ENCODE results near the gene SYNE2. TPM values are rescaled to one million over a fixed set of nuclear protein-coding genes. Genes with fewer than 3 reads are reported as not detected.
"Not testable (repeated sequence)": the region's sequence is repeated elsewhere in the genome, so short reads cannot be mapped to it uniquely, and the experiment has no call there.

Gene SYNE2
- 8.0 and 10.1 TPM in 2 replicates for total RNA-seq

GRCh38 chr14:63852817-63853731 lies at the start of gene SYNE2:
Gene SYNE2 (plus strand): TSS chr14:63853004. CDS start chr14:63909149, 56,145 bp downstream.
- peak within 1 kb of the TSS; percentile 97 for H3K4me2 ChIP-seq (ENCODE audit: insufficient read depth, low read length)
- no peaks in the 10 kb centered on the region for H3K79me2 ChIP-seq (ENCODE audit: insufficient read depth, low read length)
- peaks cover 11% of the 10 kb centered on the region for H3K4me1 ChIP-seq (ENCODE audit: insufficient read depth, low read length)
- no peak for TF ChIP-seq CTCF (IDR thresholded peaks at IDR 0.05; ENCODE audit: extremely low read depth, low read depth, low read length)
- H2AFZ ChIP-seq (ENCODE audit: low read length), result peak within 1 kb of the TSS; percentile 93
- DNase-seq (ENCODE audit: insufficient read length, low spot score, missing footprints), result peak; percentile 96
- no peaks in the 10 kb centered on the region for H3K9me3 ChIP-seq (ENCODE audit: low read depth, low read length)
- no peak within 1 kb of the TSS for H3K27ac ChIP-seq (ENCODE audit: low read depth, low read length)
- peak within 1 kb of the TSS; percentile 73 for H3K4me3 ChIP-seq (ENCODE audit: insufficient read depth, low read length)
- H3K27me3 ChIP-seq (ENCODE audit: insufficient read depth, low read length), result peaks cover 4% of the 10 kb centered on the region
- H4K20me1 ChIP-seq (ENCODE audit: insufficient read depth, low read length), result no peaks in the 10 kb centered on the region
- H3K36me3 ChIP-seq (ENCODE audit: insufficient read depth, low read length), result no peaks in the 10 kb centered on the region

- not testable (repeated sequence) for H3K4me3 ChIP-seq (ENCODE audit: insufficient read depth, low read length); H3K4me2 ChIP-seq (ENCODE audit: insufficient read depth, low read length); H3K27me3 ChIP-seq (ENCODE audit: insufficient read depth, low read length); H4K20me1 ChIP-seq (ENCODE audit: insufficient read depth, low read length); DNase-seq (ENCODE audit: insufficient read length, low spot score, missing footprints); H3K36me3 ChIP-seq (ENCODE audit: insufficient read depth, low read length); H3K4me1 ChIP-seq (ENCODE audit: insufficient read depth, low read length); H3K9me3 ChIP-seq (ENCODE audit: low read depth, low read length); H3K79me2 ChIP-seq (ENCODE audit: insufficient read depth, low read length); H2AFZ ChIP-seq (ENCODE audit: low read length); H3K27ac ChIP-seq (ENCODE audit: low read depth, low read length)
Observed at GRCh38 chr14:63803221-63803791, 49.5 kb upstream of the SYNE2 start.

GRCh38 chr14:63806064-63806463 lies 46.7 kb upstream of the SYNE2 start:
- not testable (repeated sequence) for H3K79me2 ChIP-seq (ENCODE audit: insufficient read depth, low read length); H3K9me3 ChIP-seq (ENCODE audit: low read depth, low read length); H3K36me3 ChIP-seq (ENCODE audit: insufficient read depth, low read length); H3K4me1 ChIP-seq (ENCODE audit: insufficient read depth, low read length); H3K27ac ChIP-seq (ENCODE audit: low read depth, low read length); H3K27me3 ChIP-seq (ENCODE audit: insufficient read depth, low read length); DNase-seq (ENCODE audit: insufficient read length, low spot score, missing footprints); H4K20me1 ChIP-seq (ENCODE audit: insufficient read depth, low read length); H3K4me2 ChIP-seq (ENCODE audit: insufficient read depth, low read length); H2AFZ ChIP-seq (ENCODE audit: low read length); H3K4me3 ChIP-seq (ENCODE audit: insufficient read depth, low read length)

- DNase-seq (ENCODE audit: insufficient read length, low spot score, missing footprints); H3K4me2 ChIP-seq (ENCODE audit: insufficient read depth, low read length); H3K27ac ChIP-seq (ENCODE audit: low read depth, low read length): not testable (repeated sequence)
Observed at GRCh38 chr14:63811692-63812091, 41.1 kb upstream of the SYNE2 start.

GRCh38 chr14:63833728-63834127 lies 19.1 kb upstream of the SYNE2 start:
- DNase-seq (ENCODE audit: insufficient read length, low spot score, missing footprints), result no peak
- no peak overlapping the region for H2AFZ ChIP-seq (ENCODE audit: low read length)
- no peaks in the 10 kb centered on the region for H3K79me2 ChIP-seq (ENCODE audit: insufficient read depth, low read length)
- H3K4me1 ChIP-seq (ENCODE audit: insufficient read depth, low read length), result no peaks in the 10 kb centered on the region
- H3K4me3 ChIP-seq (ENCODE audit: insufficient read depth, low read length), result no peak overlapping the region
- peak; percentile 7 for TF ChIP-seq CTCF (IDR thresholded peaks at IDR 0.05; ENCODE audit: extremely low read depth, low read depth, low read length)
- no peaks in the 10 kb centered on the region for H3K36me3 ChIP-seq (ENCODE audit: insufficient read depth, low read length)
- no peaks in the 10 kb centered on the region for H3K27me3 ChIP-seq (ENCODE audit: insufficient read depth, low read length)
- H3K4me2 ChIP-seq (ENCODE audit: insufficient read depth, low read length), result no peak overlapping the region
- H3K9me3 ChIP-seq (ENCODE audit: low read depth, low read length), result no peaks in the 10 kb centered on the region
- no peaks in the 10 kb centered on the region for H4K20me1 ChIP-seq (ENCODE audit: insufficient read depth, low read length)
- H3K27ac ChIP-seq (ENCODE audit: low read depth, low read length), result no peak overlapping the region

More at GRCh38 chr14:63811692-63812091, 41.1 kb upstream of the SYNE2 start:
- H3K4me1 ChIP-seq (ENCODE audit: insufficient read depth, low read length); H3K36me3 ChIP-seq (ENCODE audit: insufficient read depth, low read length); H4K20me1 ChIP-seq (ENCODE audit: insufficient read depth, low read length); H3K27me3 ChIP-seq (ENCODE audit: insufficient read depth, low read length); H3K4me3 ChIP-seq (ENCODE audit: insufficient read depth, low read length); H2AFZ ChIP-seq (ENCODE audit: low read length); H3K9me3 ChIP-seq (ENCODE audit: low read depth, low read length); H3K79me2 ChIP-seq (ENCODE audit: insufficient read depth, low read length): not testable (repeated sequence)
